NOMO-1 (cell line): ENCODE results near the gene MUC5AC.
"Not testable (repeated sequence)": the region's sequence is repeated elsewhere in the genome, so short reads cannot be mapped to it uniquely, and the experiment has no call there.

Experiments used
- DNase-seq, 2 experiments: peaks; one replicate each; lab custom pipeline; 2025; ENCODE audit not compliant: unreplicated experiment in 2 of 2; lab: John Stamatoyannopoulos, UW

The MUC5AC gene

GRCh38 chr11:1231396-1232020 lies 73.8 kb downstream of the MUC5AC start:
- DNase-seq: no peak

- DNase-seq: no peak
Measured at GRCh38 chr11:1232021-1232882, 74.5 kb downstream of the MUC5AC start.

- no peak for DNase-seq
Measured at GRCh38 chr11:1232883-1233321, 75.1 kb downstream of the MUC5AC start.

- no peak for DNase-seq
Measured at GRCh38 chr11:1233351-1234053, 75.7 kb downstream of the MUC5AC start.

GRCh38 chr11:1234054-1234720 lies 76.4 kb downstream of the MUC5AC start:
- no peak for DNase-seq

GRCh38 chr11:1234771-1235305 lies 77.1 kb downstream of the MUC5AC start:
- DNase-seq: no peak

GRCh38 chr11:1235306-1235900 lies 77.7 kb downstream of the MUC5AC start:
- DNase-seq: no peak

- DNase-seq: no peak
Measured at GRCh38 chr11:1235901-1236315, 78.2 kb downstream of the MUC5AC start.

GRCh38 chr11:1236316-1237127 lies 78.8 kb downstream of the MUC5AC start:
- no peak for DNase-seq

GRCh38 chr11:1237128-1237580 lies 79.4 kb downstream of the MUC5AC start:
- no peak for DNase-seq

GRCh38 chr11:1237851-1238250 lies 80.1 kb downstream of the MUC5AC start:
- no peak for DNase-seq

- no peak for DNase-seq
Measured at GRCh38 chr11:1238767-1239595, 81.2 kb downstream of the MUC5AC start.

- no peak for DNase-seq
Measured at GRCh38 chr11:1239596-1240205, 81.9 kb downstream of the MUC5AC start.

- DNase-seq: no peak
Measured at GRCh38 chr11:1240771-1241170, 83.0 kb downstream of the MUC5AC start.

GRCh38 chr11:1241706-1242105 lies 84.0 kb downstream of the MUC5AC start:
- no peak for DNase-seq

- no peak for DNase-seq
Measured at GRCh38 chr11:1242289-1242688, 84.5 kb downstream of the MUC5AC start.

GRCh38 chr11:1242751-1243150 lies 85.0 kb downstream of the MUC5AC start:
- DNase-seq: not testable (repeated sequence)

- not testable (repeated sequence) for DNase-seq
Measured at GRCh38 chr11:1243521-1243920, 85.8 kb downstream of the MUC5AC start.
